ENCODE data around the gene EHF.

The EHF gene

DNA sequence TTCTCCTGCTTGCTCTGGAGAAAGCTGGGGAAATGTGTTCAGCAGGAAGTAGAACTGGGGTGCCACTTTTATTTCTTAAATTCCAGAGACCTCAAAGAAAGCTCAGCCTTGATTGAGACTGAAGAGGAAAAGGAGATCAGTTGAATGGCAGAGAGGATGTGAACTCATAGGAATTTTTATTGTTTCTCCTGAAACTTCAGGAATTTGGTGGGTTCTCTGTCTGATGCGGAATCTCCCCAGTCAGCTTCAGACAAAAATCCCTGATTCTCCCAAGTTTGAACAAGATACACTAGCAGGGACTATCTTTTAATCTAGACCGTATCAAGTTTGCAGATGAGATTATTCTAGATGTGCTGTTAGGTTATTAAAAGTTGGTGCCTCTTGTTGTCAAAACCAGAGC, 23.0 kb downstream of the EHF start:
- no peak for DNase-seq (ENCODE audit: low read depth)
- no peak overlapping the region for H3K4me3 ChIP-seq (ENCODE audit: low read depth, low read length)
- TF ChIP-seq, protein P1, sequence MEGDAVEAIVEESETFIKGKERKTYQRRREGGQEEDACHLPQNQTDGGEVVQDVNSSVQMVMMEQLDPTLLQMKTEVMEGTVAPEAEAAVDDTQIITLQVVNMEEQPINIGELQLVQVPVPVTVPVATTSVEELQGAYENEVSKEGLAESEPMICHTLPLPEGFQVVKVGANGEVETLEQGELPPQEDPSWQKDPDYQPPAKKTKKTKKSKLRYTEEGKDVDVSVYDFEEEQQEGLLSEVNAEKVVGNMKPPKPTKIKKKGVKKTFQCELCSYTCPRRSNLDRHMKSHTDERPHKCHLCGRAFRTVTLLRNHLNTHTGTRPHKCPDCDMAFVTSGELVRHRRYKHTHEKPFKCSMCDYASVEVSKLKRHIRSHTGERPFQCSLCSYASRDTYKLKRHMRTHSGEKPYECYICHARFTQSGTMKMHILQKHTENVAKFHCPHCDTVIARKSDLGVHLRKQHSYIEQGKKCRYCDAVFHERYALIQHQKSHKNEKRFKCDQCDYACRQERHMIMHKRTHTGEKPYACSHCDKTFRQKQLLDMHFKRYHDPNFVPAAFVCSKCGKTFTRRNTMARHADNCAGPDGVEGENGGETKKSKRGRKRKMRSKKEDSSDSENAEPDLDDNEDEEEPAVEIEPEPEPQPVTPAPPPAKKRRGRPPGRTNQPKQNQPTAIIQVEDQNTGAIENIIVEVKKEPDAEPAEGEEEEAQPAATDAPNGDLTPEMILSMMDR (IDR thresholded peaks at IDR 0.05; ENCODE audit: control insufficient read depth, extremely low read depth, insufficient read depth) = no peak

DNA sequence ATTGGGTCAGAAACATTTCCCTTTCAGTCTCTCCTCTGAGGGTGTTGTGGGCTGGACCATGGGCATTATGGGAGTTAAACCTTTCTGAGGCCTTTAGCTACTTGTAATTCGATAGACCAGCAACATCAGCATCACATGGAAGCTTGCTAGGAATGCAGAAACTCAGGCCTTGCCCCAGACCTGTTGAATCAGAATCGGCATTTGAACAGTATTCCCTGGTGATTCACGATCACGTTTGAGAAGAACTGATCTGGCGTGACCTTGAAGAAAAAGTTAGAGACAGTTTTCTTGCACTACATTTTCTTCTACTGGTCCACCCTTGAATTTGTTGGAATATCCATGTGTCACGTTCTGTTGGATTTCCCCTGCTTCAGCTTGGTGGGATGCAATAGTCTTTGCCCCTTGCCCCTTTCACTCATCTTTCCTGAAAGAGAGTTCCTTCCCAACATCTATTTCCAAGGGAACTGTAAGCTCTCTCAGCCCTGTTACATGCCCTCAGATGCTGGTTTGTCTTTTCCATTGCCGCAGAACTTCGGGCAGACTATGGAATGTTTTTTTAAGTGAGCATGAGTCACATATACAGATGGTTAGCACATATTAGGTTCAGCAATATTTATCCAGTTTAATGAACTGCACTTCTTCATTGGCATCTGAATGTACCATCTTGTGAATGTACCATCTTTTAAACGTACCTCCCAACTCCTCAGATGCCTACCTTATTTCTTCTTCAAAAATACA, 23.9 kb downstream of the EHF start:
- no peak overlapping the region for H3K4me3 ChIP-seq (ENCODE audit: low read depth, low read length)
- TF ChIP-seq, protein P1 (IDR thresholded peaks at IDR 0.05; ENCODE audit: control insufficient read depth, extremely low read depth, insufficient read depth) = no peak
- no peak for DNase-seq (ENCODE audit: low read depth)

DNA sequence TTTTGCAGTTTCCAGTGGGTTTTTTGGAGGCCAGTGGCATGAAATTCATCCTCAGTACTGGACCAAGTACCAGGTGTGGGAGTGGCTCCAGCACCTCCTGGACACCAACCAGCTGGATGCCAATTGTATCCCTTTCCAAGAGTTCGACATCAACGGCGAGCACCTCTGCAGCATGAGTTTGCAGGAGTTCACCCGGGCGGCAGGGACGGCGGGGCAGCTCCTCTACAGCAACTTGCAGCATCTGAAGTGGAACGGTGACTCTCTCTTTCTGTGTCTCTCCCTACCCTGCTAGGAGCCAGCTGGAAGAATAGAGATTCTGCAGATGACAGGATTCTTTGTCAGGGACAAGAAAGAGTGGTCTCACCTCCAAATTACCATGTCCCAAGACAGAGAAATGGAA, 25.5 kb downstream of the EHF start:
- H3K4me3 ChIP-seq (ENCODE audit: low read depth, low read length) = no peak overlapping the region
- TF ChIP-seq, protein P1 (IDR thresholded peaks at IDR 0.05; ENCODE audit: control insufficient read depth, extremely low read depth, insufficient read depth) = no peak
- no peak for DNase-seq (ENCODE audit: low read depth)

DNA sequence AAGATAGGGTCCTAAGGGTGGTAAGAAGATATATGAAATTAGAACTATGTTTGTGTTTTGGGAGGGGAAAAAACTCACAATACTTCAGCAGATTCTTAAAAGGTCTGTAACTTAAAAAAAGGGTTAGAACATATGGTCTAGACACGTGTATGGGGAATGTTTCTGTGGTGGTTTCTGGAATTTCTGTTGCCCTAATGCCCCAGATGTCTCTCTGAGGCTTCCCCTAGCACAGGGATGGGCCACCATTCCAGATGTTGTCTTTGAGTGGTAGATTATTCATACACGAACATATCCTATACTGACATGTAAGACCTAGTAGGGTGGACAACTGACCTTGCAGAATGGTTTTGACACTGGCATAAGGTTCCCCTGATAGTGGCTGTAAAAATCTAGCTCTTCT, 26.2 kb downstream of the EHF start:
- TF ChIP-seq, protein P1 (IDR thresholded peaks at IDR 0.05; ENCODE audit: control insufficient read depth, extremely low read depth, insufficient read depth) = no peak
- no peak for DNase-seq (ENCODE audit: low read depth)

DNA sequence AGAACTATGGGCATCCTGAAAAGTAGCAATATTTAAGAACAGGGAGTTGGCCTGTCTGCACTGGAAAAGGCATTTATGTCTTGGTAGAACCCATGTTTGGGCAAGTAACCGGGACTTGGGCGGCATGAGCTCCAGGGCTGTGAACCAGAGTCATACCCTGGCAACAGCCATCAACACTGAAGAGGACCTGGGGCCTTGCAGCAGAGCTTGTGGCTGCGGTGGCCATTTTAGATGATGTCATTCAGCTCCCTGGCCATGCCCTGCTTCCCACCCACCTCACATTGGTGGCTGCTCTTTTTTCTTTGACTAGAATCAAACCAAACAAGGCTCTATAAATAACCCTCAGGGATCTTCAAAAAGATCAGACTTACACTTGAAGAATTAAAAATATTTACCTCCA, 26.6 kb downstream of the EHF start:
- TF ChIP-seq, protein P1 (IDR thresholded peaks at IDR 0.05; ENCODE audit: control insufficient read depth, extremely low read depth, insufficient read depth) = no peak
- no peak for DNase-seq (ENCODE audit: low read depth)
- H3K4me3 ChIP-seq (ENCODE audit: low read depth, low read length) = no peak overlapping the region

More for the DNA sequence above, 26.2 kb downstream of the EHF start:
- H3K4me3 ChIP-seq (ENCODE audit: low read depth, low read length) = no peak overlapping the region

DNA sequence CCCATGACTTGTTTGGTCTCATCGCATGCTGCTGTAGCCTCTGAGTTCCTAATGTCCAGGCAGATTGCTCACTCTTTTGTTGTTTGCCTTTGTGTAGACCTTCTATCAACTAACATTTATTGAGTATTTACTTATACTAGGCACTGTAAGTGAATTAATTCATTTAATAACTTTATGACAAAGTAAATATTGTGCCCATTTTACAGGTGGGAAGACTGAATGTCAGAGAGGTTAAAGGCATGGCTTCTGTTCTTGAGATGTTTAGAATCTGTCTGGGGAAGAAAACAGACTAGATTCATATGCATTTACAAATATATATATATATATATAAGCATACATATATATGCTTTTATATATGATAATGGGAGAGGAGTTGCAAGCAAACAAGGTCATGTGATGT, 27.1 kb downstream of the EHF start:
- no peak overlapping the region for H3K4me3 ChIP-seq (ENCODE audit: low read depth, low read length)
- no peak for DNase-seq (ENCODE audit: low read depth)
- TF ChIP-seq, protein P1 (IDR thresholded peaks at IDR 0.05; ENCODE audit: control insufficient read depth, extremely low read depth, insufficient read depth) = no peak

DNA sequence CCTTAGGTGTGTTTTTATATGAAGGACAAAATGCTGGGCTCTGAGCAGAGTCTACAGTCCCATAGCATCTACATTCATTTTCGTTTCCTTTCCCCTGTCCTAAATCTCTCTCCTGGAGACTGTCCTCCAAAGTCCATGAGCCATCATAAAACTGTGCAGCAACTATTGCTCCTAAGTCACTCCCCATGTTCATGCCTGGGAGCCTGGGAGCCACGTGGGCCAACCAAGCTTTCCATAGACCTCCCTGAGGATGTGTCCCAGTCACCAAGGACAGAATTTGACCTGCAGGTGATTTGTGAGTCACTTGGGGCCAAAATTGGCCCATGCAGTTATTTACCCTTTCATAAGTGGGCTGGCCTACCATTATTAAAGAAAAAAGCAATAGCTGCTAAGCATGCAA, 28.7 kb downstream of the EHF start:
- H3K4me3 ChIP-seq (ENCODE audit: low read depth, low read length) = no peak overlapping the region
- TF ChIP-seq, protein P1 (IDR thresholded peaks at IDR 0.05; ENCODE audit: control insufficient read depth, extremely low read depth, insufficient read depth) = no peak
- no peak for DNase-seq (ENCODE audit: low read depth)

Measured in LNCaP clone FGC (cell line).